PC-3 (cell line): ENCODE data around the gene PROCA1.

Experiments used
- EZH2 ChIP-seq: fragments of 300-600 bp; sonication (generic); IDR thresholded peaks from one replicate; pipeline ENCODE4 v1.6.1; 2017; ENCODE audit warnings: antibody characterized with exemption, mild to moderate bottlenecking, low read length; ENCODE audit not compliant: unreplicated experiment
- EZH2phosphoT487 ChIP-seq: fragments of 300-600 bp; sonication (generic); IDR thresholded peaks from 2 replicates; pipeline ENCODE4 v1.6.1; 2018; ENCODE audit warnings: mild to moderate bottlenecking, antibody characterized with exemption, low read length, borderline replicate concordance
- TF ChIP-seq, protein P1 (sequence below): fragments of 300-600 bp; sonication (generic); conservative IDR thresholded peaks from 2 replicates; pipeline ENCODE4 v1.5.1; 2017; ENCODE audit warnings: antibody characterized with exemption, low read depth, mild to moderate bottlenecking, low read length

DNA sequence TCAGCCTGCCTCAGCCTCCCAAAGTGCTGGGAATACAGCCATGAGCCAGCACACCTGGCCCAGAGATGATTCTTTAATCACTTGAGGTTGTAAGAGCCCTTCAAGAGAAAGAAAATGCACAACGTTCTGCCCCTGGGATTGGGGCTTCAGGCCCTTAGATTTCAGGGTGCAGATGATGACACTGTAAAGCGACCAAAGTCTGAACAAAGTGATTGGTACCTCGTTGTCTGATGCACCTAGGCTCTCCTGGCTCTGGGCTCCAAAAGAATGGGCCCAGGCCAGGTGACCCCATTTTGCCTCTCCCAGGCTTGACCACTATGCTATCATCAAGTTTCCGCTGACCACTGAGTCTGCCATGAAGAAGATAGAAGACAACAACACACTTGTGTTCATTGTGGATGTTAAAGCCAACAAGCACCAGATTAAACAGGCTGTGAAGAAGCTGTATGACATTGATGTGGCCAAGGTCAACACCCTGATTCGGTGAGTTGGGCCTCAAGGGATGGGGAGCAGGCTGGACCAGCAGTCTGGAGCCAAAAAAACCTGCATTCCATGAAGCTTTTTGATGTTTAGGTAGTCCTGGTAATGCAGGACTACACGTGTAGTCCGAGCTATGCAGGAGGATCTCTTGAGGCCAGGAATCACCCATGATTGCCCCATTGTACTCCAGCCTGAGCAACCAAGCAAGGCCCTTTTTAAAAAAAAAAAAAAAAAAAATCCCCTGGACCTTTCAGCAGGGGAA, 10.9 kb upstream of the PROCA1 start:
- TF ChIP-seq, protein P1, sequence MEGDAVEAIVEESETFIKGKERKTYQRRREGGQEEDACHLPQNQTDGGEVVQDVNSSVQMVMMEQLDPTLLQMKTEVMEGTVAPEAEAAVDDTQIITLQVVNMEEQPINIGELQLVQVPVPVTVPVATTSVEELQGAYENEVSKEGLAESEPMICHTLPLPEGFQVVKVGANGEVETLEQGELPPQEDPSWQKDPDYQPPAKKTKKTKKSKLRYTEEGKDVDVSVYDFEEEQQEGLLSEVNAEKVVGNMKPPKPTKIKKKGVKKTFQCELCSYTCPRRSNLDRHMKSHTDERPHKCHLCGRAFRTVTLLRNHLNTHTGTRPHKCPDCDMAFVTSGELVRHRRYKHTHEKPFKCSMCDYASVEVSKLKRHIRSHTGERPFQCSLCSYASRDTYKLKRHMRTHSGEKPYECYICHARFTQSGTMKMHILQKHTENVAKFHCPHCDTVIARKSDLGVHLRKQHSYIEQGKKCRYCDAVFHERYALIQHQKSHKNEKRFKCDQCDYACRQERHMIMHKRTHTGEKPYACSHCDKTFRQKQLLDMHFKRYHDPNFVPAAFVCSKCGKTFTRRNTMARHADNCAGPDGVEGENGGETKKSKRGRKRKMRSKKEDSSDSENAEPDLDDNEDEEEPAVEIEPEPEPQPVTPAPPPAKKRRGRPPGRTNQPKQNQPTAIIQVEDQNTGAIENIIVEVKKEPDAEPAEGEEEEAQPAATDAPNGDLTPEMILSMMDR: no peak
- TF ChIP-seq EZH2phosphoT487 (no peak), EZH2 (no peak)
